Middle frontal gyrus (tissue), 1 donor: ENCODE data around the gene CHST6.
"Not testable (repeated sequence)": the region's sequence is repeated elsewhere in the genome, so short reads cannot be mapped to it uniquely, and the experiment has no call there.

Source experiments
- DNase-seq: peaks from one replicate; pipeline ENCODE4 v3.0.0-alpha.2; 2015; ENCODE audit warnings: low spot score; ENCODE audit errors: extremely low spot score

Gene CHST6

DNA sequence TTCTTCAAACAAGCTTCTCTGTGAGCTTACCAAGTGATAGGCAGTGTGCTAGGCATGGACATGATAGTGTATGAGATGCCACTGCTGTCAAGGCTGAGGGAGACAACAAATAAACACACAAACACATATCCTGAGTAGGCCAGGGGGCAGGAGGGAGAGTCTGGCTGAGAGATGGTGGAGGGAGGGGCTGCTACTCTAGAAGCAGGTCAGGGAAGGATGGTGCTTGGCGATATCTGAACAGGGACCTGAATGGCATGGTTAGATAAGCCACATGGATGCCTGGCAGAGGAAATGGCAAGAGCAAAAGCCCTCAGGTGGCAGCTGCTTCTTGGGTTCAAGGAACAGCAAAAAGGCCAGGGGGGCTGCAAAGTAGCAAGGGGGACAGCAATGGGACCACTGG lies 8.6 kb upstream of the CHST6 start:
- no peak for DNase-seq

DNA sequence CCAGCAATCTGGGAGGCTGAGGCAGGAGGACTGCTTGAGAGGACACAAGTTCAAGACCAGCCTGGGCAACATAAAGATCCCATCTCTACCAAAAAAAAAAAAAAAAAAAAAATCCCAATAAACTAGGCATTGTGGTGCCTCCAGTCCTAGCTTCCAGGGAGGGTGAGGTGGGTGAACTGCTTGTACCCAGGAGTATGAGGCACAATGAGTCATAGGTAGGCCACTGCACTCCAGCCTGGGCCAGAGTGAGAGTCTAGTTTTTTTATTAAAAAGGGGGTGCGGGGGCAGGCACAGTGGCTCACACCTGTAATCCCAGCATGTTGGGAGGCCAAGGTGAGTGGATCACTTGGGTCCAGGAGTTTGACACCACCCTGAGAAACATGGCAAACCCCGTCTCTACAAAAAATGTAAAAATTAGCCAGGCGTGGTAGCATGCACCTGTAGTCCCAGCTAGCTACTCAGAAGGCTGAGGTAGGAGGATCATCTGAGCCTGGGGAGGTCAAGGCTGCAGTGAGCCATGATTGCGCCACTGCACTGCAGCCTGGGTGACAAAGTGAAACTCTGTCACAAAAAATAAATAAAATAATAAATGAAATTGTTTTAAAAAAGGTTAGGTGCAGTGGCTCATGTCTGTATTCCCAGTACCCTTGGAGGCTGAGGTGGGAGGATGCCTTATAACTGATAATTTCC lies 7.8 kb upstream of the CHST6 start:
- DNase-seq, result no peak

DNA sequence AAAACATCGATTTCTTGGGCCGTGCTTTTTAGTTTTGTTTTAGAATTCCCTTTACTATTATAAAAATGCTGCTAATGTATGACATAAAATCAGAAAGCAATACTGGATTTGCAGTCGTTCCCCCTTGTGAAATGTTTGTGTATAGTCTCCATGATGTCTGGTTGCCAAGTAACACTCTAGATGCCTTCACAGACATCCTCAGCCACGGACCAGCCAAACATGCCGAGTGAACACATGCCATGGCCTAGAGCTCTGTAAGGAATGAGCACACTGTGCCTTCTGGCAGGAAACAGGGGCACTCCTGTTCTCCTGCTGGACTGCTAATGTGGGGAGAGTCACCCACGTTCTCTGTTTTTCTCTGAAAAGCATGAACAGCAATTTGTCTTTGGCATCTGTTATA lies 6.6 kb upstream of the CHST6 start:
- DNase-seq, result not testable (repeated sequence)

DNA sequence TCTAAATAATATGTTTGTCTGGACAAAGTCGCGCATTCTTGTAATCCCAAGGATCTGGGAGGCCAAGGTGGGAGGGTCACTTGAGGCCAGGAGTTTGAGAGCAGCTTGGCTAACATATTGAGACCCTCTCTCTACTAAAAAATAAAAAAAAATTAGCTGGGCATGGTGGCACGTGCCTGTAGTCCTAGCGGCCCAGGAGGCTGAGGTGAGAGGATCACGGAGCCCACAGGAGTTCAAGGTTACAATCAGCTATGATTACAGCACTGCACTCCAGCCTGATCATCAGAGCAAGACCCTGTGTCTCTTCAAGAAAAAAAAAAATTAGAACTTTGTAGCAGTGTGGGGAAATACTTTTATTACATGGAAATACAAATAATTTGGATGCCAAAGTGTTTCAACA lies 6.1 kb upstream of the CHST6 start:
- no peak for DNase-seq

DNA sequence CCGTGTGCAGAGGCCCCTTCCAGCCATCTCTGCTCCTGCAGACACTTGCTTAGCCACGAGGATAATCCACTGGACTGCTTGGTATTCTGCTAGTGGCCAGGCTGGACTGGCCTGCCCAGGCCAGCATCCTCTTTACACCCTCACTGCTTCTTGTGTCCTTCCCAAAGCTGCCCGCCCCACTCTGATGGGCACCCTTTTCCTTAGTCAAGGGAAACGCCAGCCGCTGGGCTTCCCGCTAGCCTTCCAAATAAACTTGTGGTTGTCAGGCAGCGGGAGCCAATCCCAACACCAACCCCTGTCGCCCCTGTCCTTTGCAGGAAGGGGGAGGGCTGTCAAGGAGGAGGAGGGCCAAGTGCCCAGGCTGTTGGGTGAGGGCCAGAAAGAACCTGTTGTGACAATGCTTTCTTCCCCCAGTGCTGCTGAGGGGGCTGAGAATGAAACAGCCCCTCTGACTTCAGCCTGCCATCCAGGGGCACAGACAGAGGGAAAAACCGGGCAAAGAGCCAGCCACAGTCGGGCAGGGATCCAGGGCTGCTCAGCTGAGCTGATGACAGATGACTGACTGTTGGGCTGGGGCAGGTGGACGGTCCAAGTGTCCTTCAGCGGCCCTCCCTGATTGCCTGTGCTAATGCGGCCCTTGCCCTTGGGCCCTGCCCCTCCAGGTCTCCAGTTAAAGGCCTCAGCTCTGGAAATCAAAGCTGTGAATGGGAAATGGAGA lies 3.5 kb upstream of the CHST6 start:
- DNase-seq, result not testable (repeated sequence)

DNA sequence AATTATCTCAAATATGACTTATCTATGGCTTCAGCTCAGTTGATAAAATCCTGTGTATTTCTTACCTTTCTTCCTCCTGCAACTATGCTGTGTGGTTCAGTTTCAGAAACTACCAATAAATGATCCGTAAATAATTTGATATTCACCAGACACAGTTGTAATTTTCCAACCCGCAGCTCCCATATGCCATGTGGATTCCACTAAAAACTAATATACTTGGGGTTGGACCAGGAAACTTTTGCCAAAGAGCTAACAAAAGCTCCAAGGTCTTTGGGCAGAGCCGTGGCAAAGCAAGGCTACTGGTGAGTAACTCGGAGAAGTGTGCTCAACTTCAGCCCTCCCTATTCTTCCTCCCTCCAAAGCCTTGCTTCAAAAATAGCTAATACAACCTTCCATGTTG lies 2.3 kb upstream of the CHST6 start:
- no peak for DNase-seq

DNA sequence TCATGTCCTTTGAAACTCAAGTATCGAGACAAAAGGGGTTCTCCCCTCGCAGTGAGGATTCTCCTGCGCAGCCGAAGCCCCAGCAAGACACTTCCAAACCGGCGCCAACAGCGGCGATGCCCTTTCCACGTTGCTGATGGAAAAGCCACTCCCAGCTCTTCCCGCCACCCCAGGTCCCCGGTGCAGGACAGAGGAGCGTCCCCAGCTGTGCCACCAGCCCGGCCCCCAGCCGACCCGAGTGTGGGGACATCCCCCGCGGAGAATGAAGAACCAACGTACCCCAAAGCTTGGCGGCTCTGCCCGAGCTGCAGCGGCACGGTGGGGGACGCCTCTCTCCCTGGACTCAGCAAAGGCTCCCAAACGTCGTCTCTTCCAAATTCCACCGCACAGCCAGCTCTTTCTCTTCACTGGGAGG lies 573 bp downstream of the CHST6 start:
- DNase-seq, result no peak

DNA sequence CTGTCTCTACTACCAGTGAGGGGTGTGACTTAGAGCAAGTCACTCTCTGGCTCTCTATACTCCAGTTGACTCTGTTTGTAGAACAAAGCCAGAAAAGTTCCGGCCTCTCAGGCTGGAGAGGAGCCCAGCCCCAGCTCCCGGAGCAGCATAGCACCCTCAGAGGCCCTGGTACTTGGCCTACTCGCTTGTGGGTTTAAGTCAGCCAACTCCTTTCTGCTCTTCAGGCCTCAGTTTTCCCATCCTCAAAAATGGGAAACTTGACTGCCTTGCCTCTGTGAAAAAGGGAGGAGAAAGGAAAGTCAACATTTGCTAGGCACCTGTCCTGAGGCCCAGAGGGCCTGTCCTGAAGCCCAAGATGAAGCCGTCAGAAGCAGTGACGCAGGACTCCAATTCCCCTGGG lies 1.1 kb downstream of the CHST6 start:
- no peak for DNase-seq

DNA sequence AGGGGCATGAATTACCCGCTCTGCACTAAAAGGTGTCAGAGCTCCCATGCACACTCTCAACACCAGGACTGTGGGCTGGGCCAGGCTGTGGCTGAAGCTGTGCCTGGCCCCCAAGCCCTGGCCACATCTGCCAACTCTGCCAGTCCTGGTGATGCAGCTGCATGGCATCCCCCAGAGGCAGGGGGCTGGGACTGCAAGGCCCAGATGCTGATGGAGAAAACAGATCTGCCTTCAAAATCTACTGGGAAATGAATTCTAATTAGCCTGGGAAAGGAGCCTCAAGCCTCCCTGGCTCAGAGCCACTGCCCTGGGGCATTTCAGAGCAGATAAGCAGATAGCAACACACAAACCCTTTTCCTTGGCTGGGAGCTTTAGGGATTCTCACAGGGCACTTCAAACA lies 3.4 kb downstream of the CHST6 start:
- DNase-seq, result peak; percentile 56

DNA sequence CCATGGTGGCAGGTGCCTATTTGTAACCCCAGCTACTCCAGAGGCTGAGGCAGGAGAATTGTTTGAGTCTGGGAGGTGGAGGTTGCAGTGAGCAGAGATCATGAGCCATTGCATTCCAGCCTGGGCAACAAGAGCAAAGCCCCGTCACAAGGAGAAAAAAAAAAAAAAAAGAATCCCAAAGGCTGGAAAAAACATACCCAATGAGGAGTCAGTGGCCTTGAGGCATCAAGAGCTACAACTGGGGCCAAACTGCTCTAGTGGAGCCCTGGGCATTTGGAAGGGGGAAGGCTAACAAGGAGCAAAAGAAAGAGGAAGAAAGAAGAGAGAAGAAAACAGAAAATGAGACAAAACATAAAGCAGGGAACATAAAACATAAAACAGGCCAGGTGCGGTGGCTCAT lies 6.9 kb downstream of the CHST6 start:
- no peak for DNase-seq

DNA sequence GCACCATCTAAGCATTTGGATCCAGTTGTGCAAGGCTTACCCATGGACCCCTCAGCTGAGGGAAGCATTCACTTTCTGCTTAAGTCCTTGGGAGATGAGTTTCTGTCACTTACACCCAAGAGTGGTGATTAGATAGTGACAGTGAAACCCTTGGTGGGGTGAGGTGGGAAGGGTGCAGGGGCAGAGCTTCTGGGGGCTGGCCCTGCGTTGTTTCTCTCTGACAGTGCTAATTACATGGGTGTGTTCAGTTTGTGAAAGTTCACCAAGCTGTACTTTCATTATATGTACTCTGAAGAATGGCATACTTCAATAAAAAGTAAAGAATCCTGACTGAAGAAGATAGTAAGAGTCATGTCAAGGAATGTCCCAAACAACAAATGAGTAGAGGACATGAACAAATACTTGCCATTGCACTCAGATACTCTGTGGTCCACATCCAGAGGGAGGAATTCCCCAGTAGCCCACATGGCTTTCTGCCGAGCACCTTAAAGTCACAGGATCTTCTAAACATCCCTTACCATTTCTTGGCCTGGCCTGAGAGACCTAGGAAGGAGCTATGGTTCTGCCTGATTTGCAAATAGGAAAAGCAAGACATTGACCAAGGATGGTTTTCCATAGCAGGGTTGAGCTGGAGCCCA lies 8.4 kb downstream of the CHST6 start:
- no peak for DNase-seq

DNA sequence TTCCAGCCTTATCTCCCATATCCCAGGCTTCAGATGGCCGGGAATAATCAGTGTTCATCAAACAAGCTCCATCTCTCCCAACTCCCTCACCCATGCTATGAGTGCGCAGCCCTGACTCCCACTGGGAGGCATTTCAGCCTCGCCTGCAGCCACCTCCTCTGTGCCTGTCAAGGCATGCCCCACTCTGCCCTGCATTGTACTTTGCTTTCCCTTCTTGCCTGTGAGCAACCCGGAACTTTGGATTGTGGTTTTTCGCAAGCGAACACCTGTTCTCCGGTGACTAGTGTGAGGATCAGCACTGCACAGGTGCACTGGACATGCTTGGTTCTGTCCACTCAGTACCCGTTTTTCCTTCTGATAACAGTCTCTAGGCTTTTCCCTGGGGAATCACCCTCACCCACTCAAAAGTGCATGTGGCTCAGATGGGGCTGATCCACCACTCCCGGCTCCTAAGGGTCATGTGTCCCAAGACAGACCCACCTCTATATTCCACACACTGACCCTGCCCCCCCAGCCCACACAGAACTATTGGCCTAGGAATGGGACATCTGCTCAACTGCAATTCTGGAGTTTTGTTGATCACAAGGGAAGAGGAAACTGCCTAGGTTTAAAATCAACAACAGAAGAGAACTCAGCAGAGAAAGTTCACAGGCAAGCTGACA lies 9.1 kb downstream of the CHST6 start:
- DNase-seq, result no peak

DNA sequence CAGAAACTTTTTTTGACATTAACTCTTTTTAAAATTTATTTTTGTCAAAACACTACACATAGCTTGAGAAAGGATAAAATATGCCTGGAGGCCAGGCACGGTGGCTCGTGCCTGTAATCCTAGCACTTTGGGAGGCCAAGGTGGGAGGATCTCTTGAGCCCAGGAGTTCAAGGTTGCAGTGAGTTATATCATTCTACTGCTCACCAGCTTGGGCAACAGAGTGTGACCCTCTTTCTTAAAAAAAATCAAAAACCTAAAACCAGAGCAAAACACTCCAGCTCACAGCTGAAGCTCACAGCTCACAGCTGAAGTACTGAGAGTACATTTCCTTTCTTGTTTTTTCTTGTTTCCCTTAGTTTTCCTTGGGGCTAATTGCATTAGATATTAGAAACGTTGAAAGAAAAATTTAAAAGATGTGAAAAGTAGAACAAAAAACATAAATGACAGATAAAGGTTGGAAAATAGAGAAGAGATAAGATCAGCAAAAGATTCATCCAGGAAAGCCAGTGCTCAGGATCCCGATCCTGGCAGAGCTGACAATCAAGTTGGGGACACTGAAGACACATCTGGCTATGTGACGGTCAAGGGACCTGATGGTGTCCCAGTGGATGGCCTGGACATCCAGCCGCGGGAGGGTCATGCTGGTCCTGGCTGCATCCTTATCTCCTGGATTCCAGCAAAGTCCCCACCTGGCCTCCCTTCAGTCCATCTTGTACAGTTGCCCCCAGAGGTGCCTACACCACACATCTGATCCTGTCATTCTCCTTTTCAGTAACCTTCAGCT lies 9.8 kb downstream of the CHST6 start:
- no peak for DNase-seq

DNA sequence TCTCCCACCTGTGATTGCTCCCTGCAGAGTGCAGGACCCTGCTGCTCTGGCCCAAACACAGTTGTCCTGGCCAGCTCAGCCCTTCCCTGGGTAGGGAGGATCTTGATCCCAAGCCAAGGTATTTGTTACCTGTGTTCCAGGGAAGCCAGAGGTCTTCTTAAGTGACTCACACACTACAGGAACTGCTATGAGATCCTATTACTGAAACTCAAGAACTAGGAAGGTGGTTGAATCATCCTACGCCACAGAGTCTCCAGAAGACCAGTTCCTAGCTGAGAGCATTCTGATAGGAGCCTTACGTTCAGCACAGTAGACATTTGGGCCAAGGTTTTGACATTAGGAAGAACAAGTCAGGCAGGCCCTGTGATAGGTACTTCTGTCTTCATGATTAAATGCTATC lies 12.0 kb downstream of the CHST6 start:
- no peak for DNase-seq

DNA sequence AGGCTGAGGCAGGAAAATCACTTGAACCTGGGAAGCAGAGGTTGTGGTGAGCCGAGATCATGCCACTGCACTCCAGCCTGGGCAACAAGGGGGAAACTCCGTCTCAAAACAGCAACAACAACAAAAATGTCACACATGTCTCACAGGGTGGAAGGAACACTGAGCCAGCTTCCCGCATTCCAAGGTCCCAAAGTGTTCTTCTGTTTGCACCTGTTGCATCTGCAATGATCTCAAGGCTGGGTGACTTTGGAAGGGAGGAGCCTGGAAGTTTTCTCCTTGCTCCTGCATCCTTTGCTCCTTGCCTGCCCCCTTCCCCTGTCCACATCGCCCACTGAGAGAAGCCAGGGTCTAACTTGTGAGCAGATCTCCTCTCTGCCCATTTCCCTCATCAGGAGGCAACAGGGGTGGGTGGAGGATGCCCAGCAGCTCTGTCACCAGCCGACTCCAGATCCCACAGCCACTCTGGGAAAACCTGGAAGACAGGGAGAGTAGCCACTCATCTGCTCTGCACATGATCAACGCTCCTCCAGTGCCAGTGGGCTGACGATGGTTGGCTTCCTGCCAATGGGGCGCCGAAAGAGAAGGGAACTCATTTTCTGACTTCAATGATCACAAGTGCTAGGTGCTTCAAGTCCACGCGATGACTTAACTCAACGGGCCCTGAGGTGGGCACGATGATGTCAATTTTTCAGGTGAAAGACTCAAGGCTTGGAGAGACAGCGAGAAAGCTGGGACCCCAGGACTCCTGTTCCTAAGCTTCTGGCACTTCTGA lies 12.6 kb downstream of the CHST6 start:
- no peak for DNase-seq

DNA sequence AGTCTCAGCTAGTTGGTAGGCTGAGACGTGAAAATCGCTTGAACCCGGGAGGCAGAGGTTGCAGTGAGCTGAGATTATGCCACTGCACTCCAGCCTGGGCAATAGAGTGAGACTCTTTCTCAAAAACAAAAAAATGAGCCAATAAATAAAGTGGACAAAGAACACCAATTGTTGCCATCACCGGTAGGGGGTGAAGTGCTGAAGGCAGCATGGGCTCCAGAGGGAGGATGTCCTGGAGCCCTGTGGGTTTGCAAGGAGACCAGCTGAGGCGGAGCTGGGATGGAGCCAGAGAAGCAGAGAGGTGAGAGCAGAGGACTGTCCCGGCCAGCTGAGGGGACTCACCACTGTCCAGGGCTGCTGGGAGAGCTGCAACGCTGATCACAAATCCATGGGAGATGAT lies 13.8 kb downstream of the CHST6 start:
- no peak for DNase-seq

DNA sequence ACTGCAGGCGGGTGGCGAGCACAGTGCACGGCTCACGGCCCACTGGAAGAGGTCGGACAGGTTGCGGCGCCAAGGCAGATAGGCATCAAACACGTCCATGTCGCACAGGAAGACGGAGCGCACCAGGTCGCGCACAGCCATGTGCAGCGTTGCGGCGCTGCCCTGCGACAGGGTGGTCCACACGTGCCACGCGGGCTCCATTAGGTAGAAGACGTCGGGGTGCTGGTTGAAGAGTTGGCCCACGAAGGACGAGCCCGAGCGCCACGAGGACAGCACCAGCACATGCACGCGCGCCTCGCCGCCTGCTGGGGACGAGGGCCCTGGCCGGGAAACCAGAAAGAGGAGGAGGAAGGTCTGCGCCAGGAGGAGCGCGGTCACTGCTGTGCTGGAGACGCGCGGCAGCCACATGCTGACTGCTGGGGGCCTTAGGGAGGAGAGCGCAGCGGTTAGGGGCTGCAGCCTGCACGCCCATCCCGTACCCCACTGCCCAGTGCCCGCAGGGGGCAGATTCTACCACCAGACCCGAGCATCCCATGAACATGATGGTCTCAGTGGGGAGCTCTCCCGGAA lies 15.7 kb downstream of the CHST6 start:
- no peak for DNase-seq

DNA sequence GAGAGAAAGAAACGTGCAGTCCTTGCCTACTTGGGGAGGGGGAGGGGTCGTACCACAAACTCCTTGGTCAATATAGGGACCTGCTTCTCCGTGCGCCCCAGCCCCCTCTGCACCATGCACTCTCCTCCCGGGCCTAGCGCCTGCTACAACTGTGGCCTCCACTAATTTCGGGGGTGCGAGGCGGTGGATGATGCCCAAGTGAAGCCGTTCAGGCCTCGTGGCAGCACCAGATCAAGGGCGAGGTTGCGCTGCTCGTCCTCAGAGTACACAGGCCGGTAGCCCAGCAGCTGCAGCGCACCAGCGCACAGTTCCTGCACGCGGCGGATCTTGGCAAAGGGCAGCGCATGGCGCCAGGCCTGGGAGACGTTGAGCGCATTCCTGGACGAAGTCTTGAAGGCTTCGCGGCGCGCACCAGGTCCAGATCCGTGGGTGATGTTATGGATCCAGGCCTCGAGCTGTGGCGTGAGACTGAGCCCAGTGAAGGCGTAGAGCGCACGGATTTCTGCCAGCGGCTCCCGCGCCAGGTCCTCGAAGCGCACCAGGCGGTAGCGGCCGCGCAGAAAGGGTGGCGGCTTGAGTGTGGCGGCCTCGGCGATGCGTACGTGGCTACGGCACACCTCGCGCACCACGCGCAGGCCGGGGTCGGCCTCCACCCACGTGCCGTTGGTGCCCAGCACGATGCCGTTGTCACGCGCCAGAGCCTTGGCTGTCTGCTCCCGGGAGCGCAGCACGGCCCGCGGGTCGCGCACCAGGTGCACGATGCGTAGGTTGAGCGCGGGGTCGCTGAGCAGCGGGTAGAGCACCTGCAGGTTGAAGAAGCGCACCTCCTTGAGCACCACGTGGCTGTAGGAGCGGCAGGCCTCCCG lies 16.5 kb downstream of the CHST6 start:
- no peak for DNase-seq
